HG03442 (cell line): ENCODE measurements around the gene TRMT1.
"Not testable (repeated sequence)": the region's sequence is repeated elsewhere in the genome, so short reads cannot be mapped to it uniquely, and the experiment has no call there.

ENCODE experiments used
- ATAC-seq: cut with Tn5 transposase; IDR thresholded peaks from one replicate; pipeline ENCODE4 v1.9.1; 2021; ENCODE audit warnings: mild to moderate bottlenecking, moderate library complexity; ENCODE audit not compliant: unreplicated experiment

TRMT1 gene

GRCh38 chr19:13150931-13151604 is 34.5 kb upstream of the TRMT1 start:
- ATAC-seq: no peak

DNA sequence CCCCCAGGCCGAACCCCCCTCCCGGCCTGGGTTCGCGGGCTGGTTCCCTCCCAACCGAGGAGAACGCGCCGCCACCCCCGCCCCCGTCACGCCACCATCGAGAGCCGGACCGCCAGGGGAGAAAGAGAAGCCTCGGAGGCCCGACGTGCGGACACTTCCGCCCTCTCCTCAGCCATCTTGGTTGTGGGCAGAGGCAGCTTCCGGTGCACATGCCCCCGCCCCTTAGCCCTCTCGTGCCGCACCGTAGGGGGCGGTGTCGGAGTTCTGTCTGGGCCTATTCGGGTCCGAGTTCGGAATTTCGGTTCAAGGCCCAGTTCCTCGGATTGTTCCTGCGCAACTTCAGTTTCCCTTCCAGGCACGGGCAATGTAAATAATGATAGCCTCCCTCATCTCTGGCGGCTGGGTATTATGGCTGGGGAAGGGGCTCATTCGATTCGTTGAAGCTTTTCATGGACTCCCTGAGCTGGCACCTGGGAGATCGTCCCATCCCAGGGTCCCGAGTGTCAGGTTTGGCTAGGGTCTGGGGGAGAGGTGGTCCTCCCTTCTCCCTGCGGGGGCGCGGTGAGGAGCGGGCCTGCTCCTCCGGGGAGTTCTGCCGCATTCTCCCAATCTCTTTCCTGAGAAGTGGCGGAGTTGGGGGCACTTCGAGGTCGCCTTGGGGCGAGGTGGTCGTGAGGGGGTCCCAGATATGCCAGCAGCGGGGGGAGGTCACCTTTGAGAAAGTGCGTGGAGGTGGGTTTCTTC is 33.8 kb upstream of the TRMT1 start, which contains the start of the genes IER2 and STX10:
TSS of gene IER2 (plus strand) at position 225 of the 744 bp plus-strand sequence. CDS start 2,776 bp downstream, outside the sequence.
TSS of gene STX10 (minus strand) at position 189 of the 744 bp plus-strand sequence. CDS start 202 bp downstream, outside the sequence.
- peak; percentile 33 for ATAC-seq

GRCh38 chr19:13149628-13150186 is 33.2 kb upstream of the TRMT1 start:
- no peak for ATAC-seq

DNA sequence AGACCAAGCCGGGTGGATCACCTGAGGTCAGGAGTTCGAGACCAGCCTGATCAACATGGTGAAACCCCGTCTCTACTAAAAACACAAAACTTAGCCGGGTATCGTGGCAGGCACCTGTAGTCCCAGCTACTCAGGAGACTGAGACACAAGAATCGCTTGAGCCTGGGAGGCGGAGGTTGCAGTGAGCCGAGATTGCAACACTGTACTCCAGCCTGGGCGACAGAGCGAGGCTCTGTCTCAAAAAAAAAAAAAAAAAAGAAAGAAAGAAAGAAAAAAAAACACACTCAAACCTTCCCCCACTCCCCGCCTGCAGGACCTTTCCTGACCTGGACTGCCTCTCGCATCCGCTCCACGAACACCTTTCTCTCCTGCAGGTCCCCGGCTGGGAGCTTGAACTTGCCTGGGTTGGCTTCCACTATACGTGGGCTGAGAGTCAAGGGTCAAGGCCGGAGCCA is 32.7 kb upstream of the TRMT1 start:
- ATAC-seq: not testable (repeated sequence)

- no peak for ATAC-seq
Observed at GRCh38 chr19:13146763-13147563, 30.4 kb upstream of the TRMT1 start.

- ATAC-seq: no peak
Observed at GRCh38 chr19:13139633-13140311, 23.2 kb upstream of the TRMT1 start.

- ATAC-seq: no peak
Observed at GRCh38 chr19:13138916-13139198, 22.3 kb upstream of the TRMT1 start.

DNA sequence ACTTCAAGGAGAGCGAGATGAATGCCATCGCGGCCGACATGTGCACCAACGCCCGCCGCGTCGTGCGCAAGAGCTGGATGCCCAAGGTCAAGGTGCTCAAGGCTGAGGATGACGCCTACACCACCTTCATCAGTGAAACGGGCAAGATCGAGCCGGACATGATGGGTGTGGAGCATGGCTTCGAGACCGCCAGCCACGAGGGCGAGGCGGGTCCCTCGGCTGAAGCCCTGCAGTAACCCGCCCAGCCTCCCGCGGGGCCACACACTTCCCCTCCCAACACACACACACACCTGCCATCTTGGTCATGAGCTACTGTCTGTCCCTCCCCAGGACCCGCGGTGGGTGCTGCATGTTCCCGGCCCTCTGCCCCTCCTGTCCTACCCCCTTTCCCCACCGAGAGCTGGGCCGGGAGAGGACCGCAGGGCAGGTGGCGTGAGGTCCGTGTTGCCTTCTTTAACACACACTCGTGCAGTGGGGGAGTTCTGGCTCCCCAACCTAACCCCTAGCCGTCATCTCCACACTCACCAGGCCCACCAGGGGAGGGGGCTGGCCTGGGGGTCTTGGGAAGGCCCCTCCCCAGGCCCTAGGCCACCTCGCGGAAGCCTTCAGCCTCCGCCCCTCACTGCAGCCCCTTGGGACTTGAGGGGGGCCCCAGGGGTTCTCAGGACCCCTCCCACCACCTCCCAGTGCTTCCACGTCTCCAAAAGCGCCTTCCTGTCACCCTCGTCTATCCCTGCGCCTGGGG is 21.8 kb upstream of the TRMT1 start:
- no peak for ATAC-seq

DNA sequence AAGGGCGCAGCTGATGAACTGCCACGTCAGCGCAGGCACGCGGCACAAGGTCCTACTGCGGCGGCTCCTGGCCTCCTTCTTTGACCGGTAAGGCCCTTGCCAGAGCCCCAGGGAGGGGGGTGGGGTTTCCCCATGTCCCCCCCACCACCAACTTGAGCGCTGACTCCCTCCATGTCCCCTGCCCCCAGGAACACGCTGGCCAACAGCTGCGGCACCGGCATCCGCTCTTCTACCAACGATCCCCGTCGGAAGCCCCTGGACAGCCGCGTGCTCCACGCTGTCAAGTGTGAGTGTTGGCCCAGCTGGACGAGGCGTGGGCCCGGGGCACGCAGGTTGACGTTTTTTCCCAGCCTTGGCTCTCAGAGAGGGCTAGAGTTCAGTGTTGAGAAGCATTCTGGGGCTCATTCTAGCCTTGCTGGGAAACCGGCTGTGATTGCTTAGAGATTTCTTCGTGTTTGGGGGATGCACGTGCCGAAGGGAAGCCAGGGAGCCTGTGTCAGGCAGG is 20.8 kb upstream of the TRMT1 start:
- ATAC-seq: no peak

DNA sequence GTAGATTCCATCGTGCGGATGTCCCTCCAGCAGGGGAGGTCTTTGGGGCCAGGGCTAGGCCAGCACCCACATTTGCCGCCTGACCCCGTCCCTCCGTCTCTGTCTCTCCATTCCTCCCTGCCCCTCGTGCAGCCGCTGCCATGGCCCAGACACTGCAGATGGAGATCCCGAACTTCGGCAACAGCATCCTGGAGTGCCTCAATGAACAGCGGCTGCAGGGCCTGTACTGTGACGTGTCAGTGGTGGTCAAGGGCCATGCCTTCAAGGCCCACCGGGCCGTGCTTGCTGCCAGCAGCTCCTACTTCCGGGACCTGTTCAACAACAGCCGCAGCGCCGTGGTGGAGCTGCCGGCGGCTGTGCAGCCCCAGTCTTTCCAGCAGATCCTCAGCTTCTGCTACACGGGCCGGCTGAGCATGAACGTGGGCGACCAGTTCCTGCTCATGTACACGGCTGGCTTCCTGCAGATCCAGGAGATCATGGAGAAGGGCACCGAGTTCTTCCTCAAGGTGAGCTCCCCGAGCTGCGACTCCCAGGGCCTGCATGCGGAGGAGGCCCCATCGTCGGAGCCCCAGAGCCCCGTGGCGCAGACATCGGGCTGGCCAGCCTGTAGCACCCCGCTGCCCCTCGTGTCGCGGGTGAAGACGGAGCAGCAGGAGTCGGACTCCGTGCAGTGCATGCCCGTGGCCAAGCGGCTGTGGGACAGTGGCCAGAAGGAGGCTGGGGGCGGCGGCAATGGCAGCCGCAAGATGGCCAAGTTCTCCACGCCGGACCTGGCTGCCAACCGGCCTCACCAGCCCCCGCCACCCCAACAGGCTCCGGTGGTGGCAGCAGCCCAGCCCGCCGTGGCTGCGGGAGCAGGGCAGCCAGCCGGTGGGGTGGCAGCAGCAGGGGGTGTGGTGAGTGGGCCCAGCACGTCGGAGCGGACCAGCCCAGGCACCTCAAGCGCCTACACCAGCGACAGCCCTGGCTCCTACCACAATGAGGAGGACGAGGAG is 18.8 kb upstream of the TRMT1 start:
- ATAC-seq: no peak

GRCh38 chr19:13134626-13135025 is 18.1 kb upstream of the TRMT1 start:
- no peak for ATAC-seq

GRCh38 chr19:13133241-13133870 is 16.8 kb upstream of the TRMT1 start:
- ATAC-seq: no peak

GRCh38 chr19:13132471-13133180 is 16.1 kb upstream of the TRMT1 start:
- no peak for ATAC-seq

GRCh38 chr19:13130886-13131490 is 14.4 kb upstream of the TRMT1 start:
- ATAC-seq: no peak

DNA sequence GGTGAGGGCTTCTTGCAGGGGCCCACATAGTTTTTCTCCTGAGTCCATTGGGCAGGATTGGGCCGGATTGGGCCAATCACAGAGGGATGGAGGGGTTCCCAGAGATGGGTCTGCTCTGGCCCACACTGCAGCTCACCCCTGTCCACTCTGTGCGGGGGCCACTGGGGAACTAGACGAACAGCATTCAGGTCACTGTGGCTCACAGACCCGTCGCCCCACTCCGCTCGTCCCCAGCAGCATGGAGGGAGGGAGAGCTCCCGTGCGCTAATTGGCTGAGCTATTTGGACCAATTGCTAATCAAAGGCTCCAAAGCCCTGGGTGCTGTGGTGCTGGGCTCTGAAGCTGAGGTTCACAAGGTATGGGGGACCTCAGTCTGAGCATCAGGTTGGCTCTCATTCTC is 12.8 kb upstream of the TRMT1 start:
- ATAC-seq: no peak

DNA sequence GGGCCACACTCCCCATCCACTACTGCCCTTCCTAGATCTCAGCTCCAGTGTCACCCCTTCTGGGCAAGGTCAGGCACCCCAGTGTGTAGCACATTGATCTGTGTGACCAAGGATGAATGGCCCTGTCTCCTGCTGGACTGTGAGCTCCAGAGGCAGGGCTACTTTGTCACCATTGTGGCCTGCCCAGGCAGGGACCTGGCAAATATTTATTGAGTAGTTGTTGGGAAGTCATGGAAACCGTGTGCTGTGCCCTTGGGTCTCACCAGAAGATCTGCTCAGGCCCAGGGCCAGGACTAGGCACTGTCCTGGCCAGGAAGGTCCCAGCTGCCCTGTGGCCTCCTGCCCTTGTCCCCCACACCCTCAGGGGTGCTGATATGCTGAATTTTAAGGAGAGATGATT is 12.0 kb upstream of the TRMT1 start:
- ATAC-seq: no peak
